ENCODE data around the gene LRBA.

Gene LRBA

GRCh38 chr4:150784305-150784704, 230.8 kb downstream of the LRBA start:
- no peak for TF ChIP-seq EZH2 (optimal IDR thresholded peaks at IDR 0.05; ENCODE audit: low read depth, low read length)
- TF ChIP-seq EZH2phosphoT487 (IDR thresholded peaks at IDR 0.05; ENCODE audit: low read length) = no peak
- no peak for TF ChIP-seq CTCF (IDR thresholded peaks at IDR 0.05; ENCODE audit: low read length)
- Histone ChIP-seq H3K79me2 (ENCODE audit: low read length) (no peaks in the 10 kb centered on the region), H3K9ac (ENCODE audit: low read length) (no peak overlapping the region), H3K4me3 (ENCODE audit: low read length) (no peak overlapping the region), H3K27me3 (replicated peaks; ENCODE audit: insufficient read depth, low read length) (no peaks in the 10 kb centered on the region), H4K20me1 (ENCODE audit: insufficient read depth, low read length) (no peaks in the 10 kb centered on the region), H3K27ac (ENCODE audit: low read length) (no peak overlapping the region), H2AFZ (ENCODE audit: low read length) (no peak overlapping the region), H3K9me2 (replicated peaks; ENCODE audit: insufficient read depth, low read length) (no peaks in the 10 kb centered on the region), H3K9me3 (replicated peaks; ENCODE audit: insufficient read depth, low read length) (no peaks in the 10 kb centered on the region), H3K4me1 (ENCODE audit: low read length) (no peaks in the 10 kb centered on the region), H3F3A (ENCODE audit: insufficient read depth, low read length) (no peaks in the 10 kb centered on the region), H3K4me2 (ENCODE audit: low read depth, low read length) (no peak overlapping the region), H3K36me3 (replicated peaks; ENCODE audit: insufficient read depth, low read length) (no peaks in the 10 kb centered on the region)
- no peak for DNase-seq

GRCh38 chr4:150782921-150783320, 232.2 kb downstream of the LRBA start:
- H3K9me3 ChIP-seq (replicated peaks; ENCODE audit: insufficient read depth, low read length) = no peaks in the 10 kb centered on the region
- no peaks in the 10 kb centered on the region for H3K27me3 ChIP-seq (replicated peaks; ENCODE audit: insufficient read depth, low read length)
- no peaks in the 10 kb centered on the region for H3K36me3 ChIP-seq (replicated peaks; ENCODE audit: insufficient read depth, low read length)
- no peaks in the 10 kb centered on the region for H4K20me1 ChIP-seq (ENCODE audit: insufficient read depth, low read length)
- H3K4me1 ChIP-seq (ENCODE audit: low read length) = no peaks in the 10 kb centered on the region
- H2AFZ ChIP-seq (ENCODE audit: low read length) = no peak overlapping the region
- no peak for DNase-seq
- TF ChIP-seq EZH2 (optimal IDR thresholded peaks at IDR 0.05; ENCODE audit: low read depth, low read length) (no peak), EZH2phosphoT487 (IDR thresholded peaks at IDR 0.05; ENCODE audit: low read length) (no peak), CTCF (IDR thresholded peaks at IDR 0.05; ENCODE audit: low read length) (no peak)
- no peaks in the 10 kb centered on the region for H3K9me2 ChIP-seq (replicated peaks; ENCODE audit: insufficient read depth, low read length)
- no peak overlapping the region for H3K4me3 ChIP-seq (ENCODE audit: low read length)
- H3K79me2 ChIP-seq (ENCODE audit: low read length) = no peaks in the 10 kb centered on the region
- no peak overlapping the region for H3K27ac ChIP-seq (ENCODE audit: low read length)
- no peaks in the 10 kb centered on the region for H3F3A ChIP-seq (ENCODE audit: insufficient read depth, low read length)
- no peak overlapping the region for H3K4me2 ChIP-seq (ENCODE audit: low read depth, low read length)
- H3K9ac ChIP-seq (ENCODE audit: low read length) = no peak overlapping the region

- Histone ChIP-seq H3K79me2 (ENCODE audit: low read length) (no peaks in the 10 kb centered on the region), H3K4me2 (ENCODE audit: low read depth, low read length) (no peak overlapping the region), H3K4me3 (ENCODE audit: low read length) (no peak overlapping the region), H3K9ac (ENCODE audit: low read length) (no peak overlapping the region), H3F3A (ENCODE audit: insufficient read depth, low read length) (no peaks in the 10 kb centered on the region), H3K27me3 (replicated peaks; ENCODE audit: insufficient read depth, low read length) (no peaks in the 10 kb centered on the region), H3K36me3 (replicated peaks; ENCODE audit: insufficient read depth, low read length) (no peaks in the 10 kb centered on the region), H4K20me1 (ENCODE audit: insufficient read depth, low read length) (no peaks in the 10 kb centered on the region), H3K27ac (ENCODE audit: low read length) (no peak overlapping the region), H3K4me1 (ENCODE audit: low read length) (no peaks in the 10 kb centered on the region), H2AFZ (ENCODE audit: low read length) (no peak overlapping the region), H3K9me3 (replicated peaks; ENCODE audit: insufficient read depth, low read length) (no peaks in the 10 kb centered on the region), H3K9me2 (replicated peaks; ENCODE audit: insufficient read depth, low read length) (no peaks in the 10 kb centered on the region)
- DNase-seq = no peak
- no peak for TF ChIP-seq EZH2 (optimal IDR thresholded peaks at IDR 0.05; ENCODE audit: low read depth, low read length)
- TF ChIP-seq CTCF (IDR thresholded peaks at IDR 0.05; ENCODE audit: low read length) = no peak
- TF ChIP-seq EZH2phosphoT487 (IDR thresholded peaks at IDR 0.05; ENCODE audit: low read length) = no peak
These were observed 232.8 kb downstream of the LRBA start for GRCh38 chr4:150782311-150782710.

Data from MM.1S (cell line).